Osteoblast (primary cell): ENCODE results near the gene KRTAP10-2. TPM values are rescaled to one million over a fixed set of nuclear protein-coding genes. Genes with fewer than 3 reads are reported as not detected.

Experiments used
- DNase-seq: peaks from one replicate; pipeline ENCODE4 v3.0.0; 2011; ENCODE audit warnings: low spot score, mixed read lengths; ENCODE audit not compliant: insufficient read length; ENCODE audit errors: missing footprints
- H2AFZ ChIP-seq: 2 replicates; pipeline ENCODE4 v1.6.0; 2011; ENCODE audit warnings: mild to moderate bottlenecking, low read length
- H3K27ac ChIP-seq: 2 replicates; pipeline ENCODE4 v1.5.1; 2011; ENCODE audit warnings: mild to moderate bottlenecking, low read depth, low read length, moderate library complexity
- H3K27me3 ChIP-seq: 2 replicates; pipeline ENCODE4 v1.6.0; 2012; ENCODE audit warnings: mild to moderate bottlenecking, control low read depth, inconsistent platforms, low read length, moderate library complexity; ENCODE audit not compliant: insufficient read depth
- H3K36me3 ChIP-seq: 2 replicates; pipeline ENCODE4 v1.5.1; 2011; ENCODE audit warnings: mild to moderate bottlenecking, low read length, control low read depth, moderate library complexity; ENCODE audit not compliant: insufficient read depth
- H3K4me1 ChIP-seq: 2 replicates; pipeline ENCODE4 v1.5.1; 2011; ENCODE audit warnings: mild to moderate bottlenecking, low read length, control low read depth, moderate library complexity; ENCODE audit not compliant: insufficient read depth
- H3K4me2 ChIP-seq: 2 replicates; pipeline ENCODE4 v1.6.0; 2011; ENCODE audit warnings: mild to moderate bottlenecking, low read length; ENCODE audit not compliant: insufficient read depth
- H3K4me3 ChIP-seq: fragments of 200-600 bp; sonication (generic); 3 replicates; pipeline ENCODE4 v1.5.1; 2012; ENCODE audit warnings: mild to moderate bottlenecking, low read length, inconsistent platforms; ENCODE audit not compliant: insufficient read depth
- H3K79me2 ChIP-seq: 2 replicates; pipeline ENCODE4 v1.6.0; 2012; ENCODE audit warnings: mild to moderate bottlenecking, low read length, control low read depth, inconsistent platforms; ENCODE audit not compliant: insufficient read depth
- H3K9me3 ChIP-seq: 2 replicates; pipeline ENCODE4 v1.5.1; 2011; ENCODE audit warnings: low read depth, low read length, control low read depth
- H4K20me1 ChIP-seq: 2 replicates; pipeline ENCODE4 v1.6.0; 2012; ENCODE audit warnings: mild to moderate bottlenecking, low read length, control low read depth; ENCODE audit not compliant: insufficient read depth
- CTCF ChIP-seq: IDR thresholded peaks from 2 replicates; pipeline ENCODE4 v1.5.1; 2011; ENCODE audit warnings: mild to moderate bottlenecking, low read depth, low read length, moderate library complexity; ENCODE audit errors: extremely low read depth
- total RNA-seq: library from RNA; depleted of rRNA; stranded (reverse); fragments of >200 nt; gene quantifications from 2 replicates; pipeline ENCODE4 v1.2.3, GENCODE V29; 2012

Gene KRTAP10-2
- total RNA-seq, 1 donor, result not detected

GRCh38 chr21:44568667-44569556, 17.6 kb upstream of the KRTAP10-2 start:
- no peaks in the 10 kb centered on the region for H3K79me2 ChIP-seq
- TF ChIP-seq CTCF, result no peak
- no peak overlapping the region for H3K4me2 ChIP-seq
- no peaks in the 10 kb centered on the region for H3K36me3 ChIP-seq
- no peak for DNase-seq
- peaks cover 14% of the 10 kb centered on the region for H3K27me3 ChIP-seq
- H3K4me3 ChIP-seq, result no peak overlapping the region
- H3K4me1 ChIP-seq, result no peaks in the 10 kb centered on the region
- no peaks in the 10 kb centered on the region for H4K20me1 ChIP-seq
- no peak overlapping the region for H2AFZ ChIP-seq
- H3K27ac ChIP-seq, result no peak overlapping the region
- H3K9me3 ChIP-seq, result peaks cover 3% of the 10 kb centered on the region

GRCh38 chr21:44568261-44568660, 17.0 kb upstream of the KRTAP10-2 start:
- Histone ChIP-seq H3K4me1 (no peaks in the 10 kb centered on the region), H3K27me3 (peaks cover 14% of the 10 kb centered on the region), H3K36me3 (no peaks in the 10 kb centered on the region), H2AFZ (no peak overlapping the region), H3K27ac (no peak overlapping the region), H4K20me1 (no peaks in the 10 kb centered on the region), H3K79me2 (no peaks in the 10 kb centered on the region), H3K9me3 (peaks cover 3% of the 10 kb centered on the region), H3K4me3 (no peak overlapping the region), H3K4me2 (no peak overlapping the region)
- TF ChIP-seq CTCF, result no peak
- DNase-seq, result no peak

- Histone ChIP-seq H2AFZ (no peak overlapping the region), H3K27ac (no peak overlapping the region), H3K9me3 (peaks cover 3% of the 10 kb centered on the region), H3K36me3 (no peaks in the 10 kb centered on the region), H3K4me3 (no peak overlapping the region), H3K27me3 (peaks cover 13% of the 10 kb centered on the region), H4K20me1 (no peaks in the 10 kb centered on the region), H3K4me1 (no peaks in the 10 kb centered on the region), H3K4me2 (no peak overlapping the region), H3K79me2 (no peaks in the 10 kb centered on the region)
- DNase-seq, result no peak
- TF ChIP-seq CTCF, result no peak
These were observed 16.3 kb upstream of the KRTAP10-2 start for GRCh38 chr21:44567481-44568171.

GRCh38 chr21:44566403-44566802, 15.1 kb upstream of the KRTAP10-2 start:
- Histone ChIP-seq H2AFZ (no peak overlapping the region), H3K27ac (no peak overlapping the region), H3K4me3 (no peak overlapping the region), H3K27me3 (peaks cover 4% of the 10 kb centered on the region), H3K79me2 (no peaks in the 10 kb centered on the region), H4K20me1 (no peaks in the 10 kb centered on the region), H3K4me2 (no peak overlapping the region), H3K4me1 (no peaks in the 10 kb centered on the region), H3K9me3 (peaks cover 2% of the 10 kb centered on the region), H3K36me3 (no peaks in the 10 kb centered on the region)
- no peak for DNase-seq
- TF ChIP-seq CTCF, result no peak
